Stimulated activated CD4-positive, alpha-beta T cell treated with anti-CD3 and anti-CD28 coated beads, Interleukin-15, amount 100 ng/mL, for 1 hour (primary cell): ENCODE results near the gene ITPA.
"Not testable (repeated sequence)": the region's sequence is repeated elsewhere in the genome, so short reads cannot be mapped to it uniquely, and the experiment has no call there.

Experiments
- DNase-seq, 2 donors: peaks; one replicate each; pipeline ENCODE4 v3.0.0-alpha.2; 2020; ENCODE audit warnings: low read depth in 1 of 2, low spot score in 1 of 2

The ITPA gene

DNA sequence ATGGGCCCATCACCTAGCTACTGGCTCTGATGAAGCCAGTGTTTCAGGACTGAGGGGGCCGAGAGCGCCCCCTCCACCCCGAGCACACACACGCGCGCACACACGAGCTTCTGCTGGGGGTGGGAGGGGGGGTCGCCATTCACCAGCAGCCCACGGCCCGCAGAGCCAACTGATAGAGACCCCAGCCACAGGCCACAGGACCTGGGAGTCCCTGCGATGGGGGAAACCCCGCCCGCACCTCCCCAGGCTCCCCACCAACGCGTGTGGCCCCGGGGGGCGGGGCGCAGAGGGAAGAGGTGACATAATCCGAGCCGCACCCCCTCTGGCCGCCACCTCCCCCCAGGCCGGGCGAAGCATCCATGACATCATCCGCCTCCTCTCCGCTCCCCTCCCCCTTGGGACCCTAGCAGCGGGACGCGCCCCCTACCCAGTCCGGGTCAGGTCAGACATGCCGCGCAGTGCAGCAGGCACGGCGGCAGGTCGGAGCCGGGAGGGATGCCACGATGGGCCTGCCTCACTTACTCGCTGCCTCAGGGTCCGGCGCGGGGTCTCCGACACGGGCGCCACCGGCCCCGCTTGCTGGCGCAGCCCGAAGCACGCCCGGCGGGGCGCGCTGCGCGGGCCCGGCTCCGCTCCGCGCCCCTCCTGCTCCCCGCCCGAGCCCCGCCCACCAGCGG, 36.2 kb upstream of the ITPA start, which contains the start of gene LZTS3:
LZTS3 (minus strand) TSS at position 617 of the 677 bp plus-strand sequence. CDS start 6,386 bp downstream, outside the sequence.
- peak; percentile 66 to 69 for DNase-seq

DNA sequence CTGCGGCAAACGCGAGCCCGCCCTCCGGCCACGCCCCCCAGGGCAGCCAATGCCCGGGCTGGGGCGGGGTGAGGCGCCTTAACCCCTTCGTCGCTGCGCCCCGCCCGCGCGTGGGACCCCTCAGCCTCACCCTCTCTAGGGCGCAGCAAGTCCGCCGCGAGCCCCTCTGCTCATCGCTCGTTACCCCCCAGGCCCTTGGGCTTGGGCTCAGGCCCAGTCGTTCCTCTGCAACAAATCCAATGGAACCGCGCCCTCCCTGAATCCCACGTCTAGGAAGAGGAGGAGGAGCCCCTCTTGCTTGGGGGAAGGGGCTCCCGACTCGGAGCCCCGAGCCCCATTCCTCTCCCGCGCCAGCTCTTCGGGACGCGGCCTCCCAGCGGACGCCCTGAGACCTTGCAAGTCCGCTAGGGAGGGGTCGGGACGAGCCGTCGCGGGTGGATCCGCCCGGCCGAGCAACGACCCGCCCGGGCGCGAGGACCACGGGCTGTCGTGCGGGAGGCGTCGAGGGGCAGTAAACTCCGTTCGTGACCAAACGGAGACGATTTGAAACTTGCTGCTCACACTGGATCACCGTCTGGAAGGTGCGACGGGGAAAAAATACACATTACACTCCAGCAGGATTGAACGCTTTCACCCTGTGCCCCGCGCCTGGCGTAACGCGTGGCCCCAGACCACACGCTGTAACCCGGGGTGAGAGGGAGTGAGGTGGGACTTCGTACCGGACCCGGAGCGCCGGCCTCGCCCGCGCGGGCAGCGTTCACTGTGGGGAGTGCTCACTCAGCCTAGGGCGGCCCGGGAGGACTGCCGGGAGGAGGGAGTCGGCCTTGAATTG, 35.5 kb upstream of the ITPA start:
- DNase-seq, result peak; percentile 88 to 91

DNA sequence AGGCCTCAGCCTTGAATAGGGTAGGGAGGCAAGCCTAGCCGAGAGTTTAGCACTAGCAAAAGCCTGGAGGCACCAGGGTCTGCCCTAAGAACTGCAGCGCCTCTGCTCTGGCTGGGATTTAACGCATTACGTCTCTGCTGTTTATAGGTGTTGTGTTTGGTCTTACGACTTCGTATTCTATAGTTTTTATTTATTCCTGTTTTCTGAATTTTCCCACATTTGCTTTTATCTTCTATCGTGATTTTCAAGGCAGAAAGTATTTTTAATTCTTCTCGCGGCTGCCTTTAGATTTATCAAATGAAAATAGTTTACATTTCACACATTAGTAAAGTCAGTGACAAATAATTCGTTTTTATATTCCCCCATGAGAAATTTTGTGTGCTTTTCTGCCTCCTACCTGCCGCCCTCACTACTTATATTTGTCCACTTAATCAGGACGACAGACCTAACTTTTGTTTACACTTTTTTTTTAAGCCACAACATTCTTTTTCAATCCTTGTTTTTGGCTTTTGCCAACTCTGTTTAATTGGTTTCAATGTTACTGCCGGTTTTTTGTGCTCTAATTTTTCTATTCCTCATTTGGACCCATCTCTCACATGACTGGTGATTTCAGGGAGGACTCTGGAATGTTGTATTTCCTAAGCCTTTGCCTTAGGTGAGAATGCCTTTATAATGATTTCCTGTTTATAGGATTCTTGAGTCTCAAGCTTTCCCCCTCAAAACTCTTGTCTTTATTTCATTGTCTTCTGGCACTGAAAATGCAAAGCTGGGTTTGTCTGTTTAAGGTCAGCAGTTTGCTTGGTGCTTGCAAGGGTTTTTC, 34.6 kb upstream of the ITPA start:
- no peak for DNase-seq

DNA sequence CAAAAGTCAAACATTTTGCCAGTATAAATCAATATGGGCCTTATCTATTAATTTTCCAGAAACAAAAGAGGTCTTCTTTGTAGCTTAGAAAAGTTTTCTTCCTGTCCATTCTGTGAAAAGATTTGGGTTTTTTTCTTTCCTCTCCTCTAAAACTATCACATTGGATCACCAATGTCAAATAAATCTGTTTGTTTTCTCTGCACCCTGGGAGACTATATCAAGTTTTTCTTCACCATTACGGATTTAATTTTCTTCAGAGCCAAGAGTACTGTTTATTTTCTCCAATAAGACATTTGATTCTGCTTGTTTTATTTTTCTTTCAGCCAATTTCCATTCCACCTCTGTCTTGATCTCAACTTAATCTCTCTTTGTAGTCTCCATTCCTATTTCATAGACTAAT, 34.0 kb upstream of the ITPA start:
- DNase-seq, result no peak

DNA sequence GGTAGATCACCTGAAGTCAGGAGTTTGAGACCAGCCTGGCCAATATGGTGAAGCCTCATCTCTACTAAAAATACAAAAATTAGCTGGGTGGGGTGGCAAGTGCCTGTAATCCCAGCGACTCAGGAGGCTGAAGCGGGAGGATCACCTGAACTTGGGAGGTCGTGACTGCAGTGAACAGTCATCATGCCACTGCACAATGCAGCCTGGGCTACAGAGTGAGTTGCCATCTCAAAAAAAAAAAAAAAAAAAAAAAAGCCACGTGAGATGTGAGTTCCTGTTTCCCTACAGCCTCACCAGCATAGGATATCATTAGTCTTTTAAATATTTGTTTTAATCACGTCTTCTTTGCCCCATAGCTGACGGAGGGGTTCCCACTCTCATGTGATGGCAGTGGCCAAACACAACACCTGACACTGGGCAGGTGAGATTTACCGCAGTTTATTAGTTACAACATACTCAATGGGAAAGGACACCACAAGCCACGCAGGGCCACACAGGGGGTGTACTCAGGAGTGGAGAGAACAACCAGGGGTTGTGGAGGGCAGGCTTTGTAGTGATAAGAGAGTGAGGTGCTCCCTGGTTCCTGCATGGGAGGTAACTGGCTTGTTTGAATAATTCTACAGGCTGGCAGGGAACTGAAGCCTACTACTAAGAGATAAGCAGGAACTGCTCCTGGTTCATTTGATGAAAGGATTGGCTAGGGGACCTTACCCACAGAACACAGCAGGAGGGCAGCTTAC, 31.4 kb upstream of the ITPA start:
- DNase-seq, result no peak

DNA sequence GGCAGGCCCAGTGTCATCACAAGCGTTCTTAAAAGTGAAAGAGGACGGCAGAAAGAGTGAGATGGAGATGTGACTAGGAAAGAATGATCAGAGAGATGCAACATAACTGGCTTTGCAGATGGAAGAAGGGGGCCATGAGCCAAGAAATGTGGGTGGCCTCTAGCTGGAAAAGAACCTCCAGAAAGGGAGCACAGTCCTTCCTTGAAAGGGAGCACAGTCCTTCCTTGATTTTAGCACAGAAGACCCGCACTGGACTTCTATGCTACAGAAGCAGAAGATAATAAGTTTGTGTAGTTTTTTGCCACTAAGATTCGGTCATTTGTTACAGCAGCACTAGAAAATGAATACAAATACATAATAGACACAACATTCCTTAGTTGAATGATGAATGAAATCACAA, 29.0 kb upstream of the ITPA start:
- no peak for DNase-seq

DNA sequence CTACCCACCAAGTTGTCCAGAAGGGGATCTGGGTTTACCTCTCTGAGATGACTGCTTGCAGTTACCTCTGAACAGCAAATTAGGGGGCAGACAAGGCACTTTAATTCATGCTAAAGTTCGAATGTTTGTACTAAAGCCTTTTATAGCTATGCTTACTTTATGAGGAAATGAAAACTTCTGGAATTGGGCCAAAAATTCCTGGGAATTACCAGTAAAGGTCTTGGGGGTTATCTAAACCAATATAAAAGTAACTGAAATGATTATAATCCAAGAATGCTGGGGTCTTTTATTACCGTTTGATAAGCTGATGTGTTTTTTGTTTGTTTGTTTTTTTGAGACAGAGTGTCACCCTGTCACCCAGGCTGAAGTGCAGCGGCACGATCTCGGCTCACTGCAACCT, 28.0 kb upstream of the ITPA start:
- DNase-seq, result no peak

DNA sequence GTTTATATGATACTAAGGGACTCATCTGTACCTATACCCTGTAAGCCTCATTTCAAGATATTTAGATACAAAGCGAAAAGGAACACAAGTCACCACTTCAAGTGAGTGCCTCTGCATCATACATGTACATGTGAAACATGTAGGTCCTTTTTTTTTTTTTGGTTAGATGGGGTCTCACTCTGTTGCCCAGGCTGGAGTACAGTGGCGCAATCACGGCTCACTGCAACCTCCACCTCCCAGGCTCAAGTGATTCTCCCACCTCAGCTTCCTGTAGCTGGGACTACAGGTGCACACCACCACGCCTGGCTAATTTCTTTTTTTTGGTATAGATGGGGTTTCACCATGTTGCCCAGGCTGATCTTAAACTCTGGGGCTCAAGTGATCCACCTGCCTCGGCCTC, 26.9 kb upstream of the ITPA start:
- not testable (repeated sequence) for DNase-seq

DNA sequence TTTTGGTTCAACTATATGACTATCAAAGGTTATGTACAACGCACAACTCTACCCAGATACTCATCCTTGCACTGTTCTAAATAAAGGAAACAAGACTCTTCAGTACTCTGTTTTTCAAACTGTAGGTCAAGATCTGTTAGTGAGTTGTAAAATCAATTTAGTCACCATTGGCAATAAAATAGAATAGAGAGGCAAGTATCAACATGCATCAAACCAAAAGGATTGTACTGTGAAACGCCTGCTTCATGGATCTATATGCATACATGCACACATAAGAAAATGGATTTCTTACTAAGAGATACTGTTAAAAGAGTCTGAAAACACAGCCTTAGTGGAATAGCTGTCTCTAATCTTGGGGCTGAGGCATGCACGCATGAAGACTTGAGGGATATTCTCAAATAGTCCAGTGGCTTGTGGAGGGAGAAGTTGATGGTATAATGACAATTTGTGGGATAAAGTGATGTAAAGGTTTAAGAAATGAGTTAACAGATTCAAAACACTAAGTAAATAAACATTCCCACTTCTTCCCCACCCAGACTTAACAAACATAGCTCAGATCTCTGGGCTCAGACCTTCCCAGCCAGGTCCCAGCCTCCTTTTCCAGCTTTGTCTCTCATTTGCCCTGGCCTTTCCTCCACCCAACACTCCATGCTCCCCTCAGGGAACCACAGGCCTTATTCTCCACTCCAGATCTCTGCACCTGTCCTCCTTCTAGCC, 25.2 kb upstream of the ITPA start:
- no peak for DNase-seq

DNA sequence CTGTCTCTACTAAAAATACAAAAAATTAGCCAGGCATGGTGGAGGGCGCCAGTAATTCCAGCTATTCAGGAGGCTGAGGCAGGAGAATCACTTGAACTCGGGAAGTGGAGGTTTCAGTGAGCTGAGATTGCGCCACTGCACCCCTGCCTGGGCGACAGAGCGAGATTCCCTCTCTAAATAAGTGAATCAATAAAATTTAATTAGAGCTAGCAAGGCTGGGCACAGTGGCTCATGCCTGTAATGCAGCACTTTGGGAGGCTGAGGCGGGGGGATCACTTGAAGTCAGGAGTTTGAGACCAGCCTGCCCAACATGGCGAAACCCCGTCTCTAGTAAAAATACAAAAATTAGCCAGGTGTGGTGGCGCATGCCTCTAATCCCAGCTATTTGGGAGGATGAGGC, 21.4 kb upstream of the ITPA start:
- not testable (repeated sequence) for DNase-seq

DNA sequence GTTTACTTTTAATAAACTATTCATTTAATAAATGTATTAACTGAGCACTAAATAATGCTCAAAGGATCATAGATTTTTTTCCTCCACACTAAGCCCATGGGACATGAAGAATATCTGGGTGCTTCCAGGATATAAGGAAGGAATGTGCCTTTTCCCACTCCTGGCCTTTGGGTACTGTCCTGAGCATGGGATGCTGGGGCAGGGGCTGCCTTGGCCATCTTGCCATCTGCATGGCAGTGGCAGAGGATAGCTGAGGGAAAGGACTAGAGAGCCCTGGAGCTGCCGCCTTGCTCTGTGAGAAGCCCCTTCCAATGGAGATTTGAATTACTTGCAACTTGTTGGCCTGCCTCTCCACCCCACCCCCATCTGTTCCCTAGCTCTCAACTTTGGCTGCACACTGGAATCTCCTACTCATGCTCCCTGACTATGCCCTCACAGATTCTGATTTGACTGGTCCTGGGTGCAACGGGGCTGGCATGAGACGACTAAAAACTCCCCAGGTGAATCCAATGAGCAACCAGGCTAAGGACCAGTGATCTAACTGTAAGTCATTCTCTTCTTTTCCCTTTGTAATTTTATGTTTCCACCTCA, 20.4 kb upstream of the ITPA start:
- DNase-seq, result no peak

DNA sequence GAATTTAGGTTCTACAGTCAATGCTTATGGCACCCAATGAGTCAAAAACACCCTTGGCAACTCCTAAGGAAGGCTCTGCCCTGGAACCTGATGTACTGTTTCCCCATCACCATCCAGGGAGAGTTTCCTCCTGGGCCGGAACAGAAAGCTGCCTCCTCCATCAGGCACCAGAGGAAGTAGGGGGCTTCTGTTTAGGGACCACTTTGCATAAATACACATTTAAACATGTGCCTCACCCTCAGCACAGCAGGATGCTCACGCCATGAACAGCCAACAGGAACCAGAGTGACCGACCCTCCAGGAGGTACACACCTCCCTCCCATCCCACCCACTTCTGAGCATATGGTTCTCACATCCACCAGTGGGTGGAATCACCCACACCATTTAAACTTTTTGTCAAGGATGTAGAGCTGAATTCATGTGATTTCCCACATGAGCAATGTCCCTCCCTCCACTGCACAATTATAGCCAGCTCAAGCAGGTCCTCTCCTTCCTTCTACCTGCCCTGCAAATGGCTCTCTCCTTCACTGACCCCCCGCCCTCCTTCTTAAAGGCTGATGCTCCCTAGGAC, 19.7 kb upstream of the ITPA start:
- no peak for DNase-seq

DNA sequence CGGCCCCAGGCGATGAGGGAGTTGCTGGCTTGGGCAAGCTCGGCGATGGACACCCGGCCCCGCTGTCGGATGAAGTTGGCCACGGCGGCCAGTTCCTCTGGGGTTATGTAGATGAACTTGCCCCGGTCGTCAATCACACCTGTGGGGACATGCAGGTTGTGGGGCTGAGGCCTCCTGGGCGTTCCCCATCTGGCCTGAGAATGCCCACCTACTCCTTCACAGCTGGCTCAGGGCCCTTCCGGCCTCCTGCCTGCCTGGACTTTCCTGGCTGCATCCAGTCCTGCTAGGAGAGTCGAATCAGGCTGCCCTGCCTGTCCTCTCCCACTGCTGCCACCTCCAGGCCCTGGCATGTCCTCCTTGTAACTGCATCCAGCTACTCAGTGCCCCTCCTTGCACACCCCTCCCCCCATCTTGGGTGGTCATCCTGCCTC, 18.6 kb upstream of the ITPA start:
- DNase-seq, result no peak

DNA sequence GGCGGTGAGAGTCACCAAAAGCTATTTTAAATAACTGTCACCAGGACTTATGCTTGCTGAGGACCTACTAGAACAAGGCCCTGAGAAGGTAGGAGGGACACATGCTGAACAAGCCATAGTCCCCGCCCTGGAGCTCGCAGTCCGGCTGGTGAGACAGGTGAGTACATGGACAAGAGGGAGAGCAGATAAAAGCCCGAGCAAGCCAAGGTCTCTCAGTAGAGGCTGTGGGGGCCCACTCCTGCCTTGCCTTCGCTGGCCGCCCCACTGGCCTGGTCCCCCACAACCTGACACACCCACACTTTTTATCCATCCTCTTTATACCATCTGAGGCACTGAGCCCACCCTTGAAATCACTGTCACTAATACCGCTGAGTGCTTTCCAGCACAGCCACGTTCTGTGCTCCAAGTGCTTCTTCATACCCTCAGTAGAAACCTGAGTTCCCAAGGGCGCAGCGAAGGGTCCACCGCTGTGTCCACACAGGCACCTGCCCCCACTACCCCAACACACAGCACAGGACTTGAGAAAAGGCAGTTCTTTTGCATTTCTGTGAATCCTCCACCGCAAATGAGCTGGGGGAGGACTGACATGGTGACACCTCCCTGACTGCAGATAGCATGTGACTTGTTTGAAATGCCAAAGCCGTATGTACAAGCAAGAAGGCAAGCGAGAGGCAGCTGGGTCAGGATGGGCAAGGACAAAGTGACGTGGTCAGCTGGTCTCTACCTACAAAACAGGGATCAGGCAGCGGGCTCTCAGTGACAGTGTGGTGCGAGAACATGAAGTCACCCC, 16.9 kb upstream of the ITPA start:
- DNase-seq, result no peak

DNA sequence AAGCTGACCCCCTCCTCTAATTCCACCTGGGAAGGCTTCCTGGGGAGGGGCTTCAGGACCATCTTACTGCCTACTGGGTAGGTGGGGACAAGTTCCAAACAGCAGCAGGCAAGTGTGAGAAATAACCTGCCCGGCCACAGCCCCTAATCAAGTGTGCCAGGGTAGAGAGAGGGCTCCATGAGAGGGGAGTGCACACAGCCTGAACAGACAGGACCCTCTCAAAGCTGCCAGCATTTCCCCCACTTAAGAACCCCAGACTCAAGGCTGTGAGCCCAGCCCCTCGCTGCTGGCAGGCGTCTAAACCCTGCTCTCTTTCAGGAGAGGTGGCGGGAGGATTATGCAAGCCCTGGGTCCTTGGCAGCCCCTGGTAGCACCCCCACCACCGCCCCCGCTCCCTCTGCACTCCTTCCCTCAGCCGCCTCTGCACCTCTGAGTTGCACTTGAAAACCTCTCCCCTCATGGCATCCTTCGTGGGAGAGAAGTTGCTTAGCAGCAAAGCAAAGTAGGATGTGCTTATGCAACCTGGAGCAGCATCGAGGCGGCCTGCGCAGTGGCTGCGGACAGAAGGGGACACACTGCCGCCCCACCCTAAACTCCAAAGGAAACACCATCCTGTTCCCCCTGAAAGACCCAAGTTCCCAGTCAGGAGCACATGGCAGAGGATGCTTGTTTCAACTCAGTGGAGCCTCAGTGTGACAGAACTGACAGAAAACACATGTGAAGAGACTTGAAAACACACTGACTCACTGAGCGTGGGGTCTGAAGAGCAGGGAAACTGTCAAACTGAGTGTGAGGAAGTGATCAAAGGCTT, 15.3 kb upstream of the ITPA start:
- no peak for DNase-seq

DNA sequence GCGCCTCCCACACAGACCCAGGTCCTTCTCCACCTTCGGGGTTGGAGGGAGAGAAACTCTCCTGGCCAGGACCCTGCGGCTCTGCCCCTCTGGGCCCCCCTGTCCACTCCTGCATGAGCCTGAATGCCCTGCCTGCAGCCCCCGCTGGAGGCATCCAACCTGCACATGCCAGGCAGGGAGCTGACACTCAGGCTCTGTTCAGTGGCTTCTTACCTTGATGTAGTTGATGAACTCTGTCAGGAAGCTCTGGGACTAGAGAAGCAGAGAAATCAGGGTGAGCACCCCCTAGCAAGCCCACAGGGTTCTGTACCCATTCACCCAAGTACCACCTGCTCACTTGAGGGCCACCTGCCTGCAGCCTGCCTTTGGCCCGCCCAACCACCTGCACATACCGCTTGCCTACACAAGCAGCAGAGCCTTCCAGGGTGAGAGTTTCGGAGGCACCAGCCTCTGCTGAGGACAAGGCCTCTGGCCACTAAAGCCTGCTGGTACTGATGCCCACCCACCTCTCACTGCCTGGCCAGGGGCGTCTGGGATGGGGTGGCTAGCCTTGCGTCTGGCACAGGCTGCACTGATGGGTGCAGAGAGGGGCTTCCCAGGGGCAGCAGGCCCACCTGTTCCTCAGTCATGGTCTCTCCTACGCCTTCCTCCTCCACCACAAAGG, 14.5 kb upstream of the ITPA start:
- no peak for DNase-seq

DNA sequence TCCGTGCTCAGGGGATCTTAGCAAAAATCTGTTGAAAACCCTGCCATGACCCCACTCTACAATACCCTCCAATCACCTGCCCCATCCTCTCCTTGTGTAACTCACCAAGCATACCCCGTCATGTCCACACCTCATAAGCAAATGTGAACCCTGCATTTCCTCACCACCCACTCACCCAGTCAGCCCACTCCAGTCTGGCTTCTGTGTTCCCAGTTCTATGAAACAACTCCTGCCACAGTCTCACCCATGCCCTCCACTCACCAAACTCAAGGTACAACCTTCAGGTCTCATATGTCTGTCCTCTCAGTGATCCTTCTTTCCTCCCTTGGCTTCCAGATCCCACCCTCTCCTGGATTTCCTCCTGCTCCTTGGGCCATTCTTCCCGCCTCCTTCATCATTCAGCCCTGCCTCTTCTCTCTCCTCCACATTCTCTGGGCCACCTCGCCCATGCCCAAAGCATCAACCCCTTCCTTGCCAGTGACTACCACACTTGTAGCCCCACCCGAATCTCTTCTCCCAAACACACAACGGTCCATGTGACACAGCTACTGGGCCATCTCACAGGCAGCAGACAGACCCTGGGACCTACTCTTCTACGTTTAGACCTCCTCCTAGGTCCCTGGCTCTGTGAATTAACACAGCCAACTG, 13.6 kb upstream of the ITPA start:
- no peak for DNase-seq
